GM21423 (cell line): ENCODE results near the gene INSYN1.
"Not testable (repeated sequence)": the region's sequence is repeated elsewhere in the genome, so short reads cannot be mapped to it uniquely, and the experiment has no call there.

Experiments used
- ATAC-seq: cut with Tn5 transposase; IDR thresholded peaks from one replicate; pipeline ENCODE4 v1.9.1; 2021; ENCODE audit warnings: mild to moderate bottlenecking, moderate library complexity; ENCODE audit not compliant: unreplicated experiment

INSYN1 gene

DNA sequence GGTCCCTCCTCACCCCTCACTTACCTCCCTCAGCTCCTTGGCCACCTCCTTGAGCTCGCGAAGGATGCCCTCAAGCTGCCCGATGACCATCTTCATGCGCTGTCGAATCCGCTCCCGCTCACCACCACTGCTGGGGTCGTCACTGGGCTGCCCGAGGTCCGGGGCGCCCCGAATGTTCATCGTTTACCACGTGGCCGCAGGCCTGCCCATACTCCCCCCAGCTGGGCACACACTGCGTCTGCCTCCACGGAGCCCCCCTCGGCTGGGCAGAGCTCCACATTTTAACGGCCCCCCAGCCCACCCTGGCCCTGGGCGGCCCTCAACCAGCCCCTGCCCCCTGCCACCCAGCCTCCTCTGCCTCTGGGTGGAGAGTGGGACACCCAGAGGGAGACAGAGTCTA, 2.2 kb downstream of the INSYN1 start:
- ATAC-seq = no peak

DNA sequence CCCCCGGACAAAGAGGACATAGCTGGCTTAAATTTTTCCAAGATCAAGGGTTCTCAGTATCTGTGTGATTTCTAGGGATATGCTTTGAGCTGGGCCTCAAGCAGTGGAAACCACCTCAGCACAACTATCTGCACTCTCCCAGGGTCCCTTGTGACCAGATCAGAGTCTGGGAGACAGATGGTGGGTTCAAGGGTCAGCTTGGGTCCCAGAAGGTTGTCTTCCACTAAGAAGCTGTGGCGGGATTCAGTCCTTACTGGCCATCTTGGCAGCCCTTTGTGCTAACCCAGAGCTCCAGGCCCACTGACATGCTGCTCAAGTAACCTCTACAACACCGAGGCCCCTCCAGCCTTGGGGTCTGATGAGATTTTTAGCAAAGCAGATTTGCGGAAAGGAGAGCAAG, 2.7 kb downstream of the INSYN1 start:
- no peak for ATAC-seq

DNA sequence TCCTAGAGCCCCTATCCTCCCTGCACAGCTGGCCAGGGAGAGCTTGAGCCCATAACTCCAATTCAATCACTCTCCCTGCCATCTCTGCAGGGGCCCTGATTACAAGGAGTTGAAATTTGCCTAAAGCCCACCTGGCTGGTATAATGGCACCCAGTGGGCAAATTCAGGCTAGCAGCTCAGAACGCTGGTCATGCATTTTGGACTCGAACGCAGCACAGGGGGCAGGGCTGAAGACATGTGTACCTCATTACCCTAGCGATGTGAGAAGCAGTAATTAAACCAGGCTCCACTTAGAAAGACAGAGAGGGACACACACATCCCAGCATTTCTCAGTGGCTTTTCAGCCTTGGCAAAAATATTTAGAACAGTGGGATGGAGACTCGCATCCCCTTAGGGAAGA, 3.2 kb downstream of the INSYN1 start:
- no peak for ATAC-seq

DNA sequence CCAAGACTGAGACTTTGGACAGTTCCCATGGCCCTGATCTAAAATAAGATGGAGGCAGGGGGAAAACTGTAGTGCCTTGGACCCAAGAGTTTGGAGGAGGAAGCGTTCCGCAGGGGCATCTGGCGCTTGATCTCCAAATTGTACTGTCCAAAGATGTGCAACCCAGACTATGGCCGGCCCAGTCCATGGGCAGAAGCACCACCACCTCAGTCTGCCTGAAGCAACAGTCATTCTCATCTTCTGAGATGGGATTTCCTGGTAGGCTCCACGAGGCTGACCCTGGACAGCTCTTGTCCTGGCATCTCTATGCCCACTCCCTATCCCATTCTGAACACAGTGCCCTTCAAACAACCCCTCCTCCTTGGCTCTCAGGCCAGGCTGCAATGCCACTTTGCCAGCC, 3.6 kb downstream of the INSYN1 start:
- no peak for ATAC-seq

DNA sequence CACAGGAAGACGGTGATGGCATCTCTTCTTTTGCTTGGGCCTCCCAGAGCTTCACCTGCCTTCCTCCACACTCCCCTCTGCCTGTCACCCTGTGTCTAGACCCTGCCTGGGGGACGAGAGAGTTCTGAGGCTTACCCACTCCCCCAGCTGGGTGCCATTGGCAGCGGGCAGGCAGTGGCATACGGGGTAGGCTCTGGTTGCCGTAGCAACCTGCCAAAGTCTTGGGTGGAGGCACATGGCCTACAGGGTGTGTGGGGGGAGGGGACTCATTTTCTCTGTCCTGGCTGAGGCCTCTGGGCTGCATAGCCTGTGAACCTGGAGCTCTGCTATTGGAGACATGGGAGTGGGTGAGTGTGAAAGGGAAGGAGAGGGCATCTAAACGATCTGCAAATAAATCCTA, 4.4 kb downstream of the INSYN1 start:
- no peak for ATAC-seq

DNA sequence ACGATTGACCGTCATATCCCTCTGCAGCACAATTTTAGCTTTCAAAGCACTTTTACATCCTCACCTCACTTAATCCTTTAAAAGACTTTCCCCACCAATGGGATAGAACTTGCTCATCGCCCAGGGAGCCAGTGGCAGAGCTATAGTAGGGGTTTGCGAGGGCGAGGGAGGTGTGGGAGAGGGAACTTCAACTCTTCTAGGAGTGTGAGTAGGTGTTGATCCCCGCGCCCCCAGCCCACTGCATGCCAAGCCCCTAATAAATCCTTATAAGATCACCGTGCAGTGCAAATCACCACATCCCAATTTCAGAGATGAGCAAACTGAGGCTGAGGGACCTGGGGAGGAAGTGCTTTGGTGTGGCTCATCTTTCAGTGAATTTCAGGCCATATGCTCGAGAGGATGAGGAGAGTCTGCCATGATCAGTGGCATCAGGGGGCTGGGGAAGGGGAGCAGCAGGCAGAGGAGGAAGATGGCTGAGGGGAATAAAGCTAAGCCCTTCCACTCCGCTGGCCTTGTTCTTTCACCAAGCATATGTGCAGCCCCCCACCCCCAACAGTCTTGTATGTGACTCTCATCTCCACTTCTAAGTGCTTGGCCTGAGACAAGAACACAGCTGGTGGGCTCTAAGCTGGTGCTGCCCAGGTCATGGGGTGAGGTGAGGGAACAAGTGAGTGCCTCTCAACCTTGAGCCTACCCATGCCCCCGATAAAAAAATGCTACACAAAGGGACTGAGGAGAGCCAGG, 5.1 kb downstream of the INSYN1 start:
- ATAC-seq = no peak

DNA sequence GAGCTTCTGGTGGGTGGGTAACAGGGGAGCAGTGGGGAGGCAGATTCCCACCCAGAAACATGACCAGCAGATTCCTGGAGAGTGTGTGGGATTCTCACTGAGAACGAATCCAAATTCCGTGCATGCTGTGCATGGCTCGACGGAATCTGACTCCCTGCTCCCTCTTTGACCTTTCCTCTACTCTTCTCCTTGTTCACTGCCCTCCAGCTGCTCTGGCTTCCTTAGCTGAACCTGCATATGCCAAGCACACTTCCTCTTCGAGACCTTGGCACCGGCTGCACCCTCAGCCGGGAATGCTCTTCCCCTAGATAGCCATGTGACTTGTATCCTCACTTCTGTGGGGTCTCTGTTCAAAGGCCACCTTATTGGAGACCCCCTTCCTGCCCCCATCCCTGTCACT, 6.3 kb downstream of the INSYN1 start:
- no peak for ATAC-seq

DNA sequence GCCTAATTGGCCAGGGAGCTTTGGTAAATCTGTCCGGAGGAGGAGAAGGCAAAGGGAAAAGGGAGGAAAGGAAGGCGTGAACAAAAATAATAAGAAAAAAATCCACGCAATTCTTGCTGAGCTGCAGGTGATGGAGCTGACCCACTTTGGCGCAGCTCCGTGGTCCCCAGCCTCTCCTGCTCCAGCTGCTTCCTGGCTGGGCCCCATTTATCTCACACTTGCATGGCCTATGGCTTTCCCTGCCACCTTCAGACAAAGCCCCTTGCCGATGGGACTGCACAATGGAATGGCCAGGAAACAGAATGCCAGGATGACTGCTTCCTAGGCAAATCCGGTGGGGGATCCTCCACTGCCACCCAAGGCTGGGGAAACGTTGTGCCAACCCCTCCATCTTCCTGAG, 6.9 kb downstream of the INSYN1 start:
- no peak for ATAC-seq

DNA sequence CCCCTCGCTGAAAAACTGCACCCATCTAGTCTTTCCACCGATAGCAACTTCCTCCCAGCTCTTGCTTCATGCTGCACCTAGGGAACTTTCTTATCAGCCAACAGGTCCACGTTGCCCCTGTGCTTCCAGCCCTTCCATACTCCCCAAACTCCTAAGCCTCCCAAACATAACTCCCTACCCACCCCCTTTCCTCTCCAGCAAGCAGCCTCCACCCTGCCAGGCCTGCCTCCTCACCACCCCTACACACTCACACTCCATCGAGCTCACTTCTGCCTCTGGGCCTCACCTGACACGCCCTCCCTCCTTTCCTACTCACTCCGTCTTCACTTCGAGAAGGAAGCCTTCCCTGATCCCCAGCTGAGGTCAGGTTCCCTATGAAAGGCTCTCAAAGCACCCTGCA, 8.1 kb downstream of the INSYN1 start:
- ATAC-seq = no peak

DNA sequence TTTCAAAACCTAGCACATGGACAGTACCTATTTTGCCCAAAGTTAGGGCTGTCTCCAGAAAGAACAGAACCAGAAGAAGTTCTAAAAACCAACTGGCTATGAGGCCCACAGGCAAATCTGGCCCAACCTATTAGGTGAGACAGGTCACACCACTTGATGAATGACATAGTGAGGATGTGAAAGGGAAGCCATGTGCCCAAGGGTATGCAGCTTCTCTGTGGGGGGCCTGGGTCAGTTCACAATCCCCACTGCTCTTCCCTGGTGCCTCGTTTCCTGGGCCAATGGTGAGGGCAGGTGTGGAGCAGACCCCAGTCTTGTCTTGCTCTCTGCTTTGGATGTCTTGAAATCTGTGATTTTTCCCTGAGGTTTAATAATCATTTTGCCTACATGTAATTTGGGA, 8.9 kb downstream of the INSYN1 start:
- no peak for ATAC-seq

DNA sequence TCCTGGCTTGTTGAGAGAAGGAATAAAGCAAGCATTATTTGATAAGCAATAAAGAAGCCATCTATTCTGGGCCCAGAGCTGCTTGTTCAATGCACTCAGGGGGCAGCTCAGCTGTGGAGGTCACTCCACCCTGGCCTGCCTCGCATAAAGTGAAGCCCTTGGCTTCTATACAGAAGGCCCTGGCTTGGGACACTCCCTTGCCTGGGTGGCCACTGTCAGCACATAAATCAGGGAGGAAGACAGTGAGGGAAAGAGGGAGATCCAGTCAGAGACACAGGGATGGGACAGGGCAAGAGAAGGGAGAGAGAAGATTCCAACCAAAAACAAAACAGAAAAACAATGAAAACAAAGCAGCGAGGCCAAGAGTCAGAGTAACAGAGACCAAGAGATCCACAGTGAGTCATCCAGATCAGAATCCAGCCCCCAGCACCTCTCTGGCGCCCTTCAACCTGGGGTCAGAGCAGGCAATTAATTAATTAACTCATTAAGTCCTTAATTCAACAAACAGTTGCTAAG, 11.8 kb downstream of the INSYN1 start:
- ATAC-seq = no peak

DNA sequence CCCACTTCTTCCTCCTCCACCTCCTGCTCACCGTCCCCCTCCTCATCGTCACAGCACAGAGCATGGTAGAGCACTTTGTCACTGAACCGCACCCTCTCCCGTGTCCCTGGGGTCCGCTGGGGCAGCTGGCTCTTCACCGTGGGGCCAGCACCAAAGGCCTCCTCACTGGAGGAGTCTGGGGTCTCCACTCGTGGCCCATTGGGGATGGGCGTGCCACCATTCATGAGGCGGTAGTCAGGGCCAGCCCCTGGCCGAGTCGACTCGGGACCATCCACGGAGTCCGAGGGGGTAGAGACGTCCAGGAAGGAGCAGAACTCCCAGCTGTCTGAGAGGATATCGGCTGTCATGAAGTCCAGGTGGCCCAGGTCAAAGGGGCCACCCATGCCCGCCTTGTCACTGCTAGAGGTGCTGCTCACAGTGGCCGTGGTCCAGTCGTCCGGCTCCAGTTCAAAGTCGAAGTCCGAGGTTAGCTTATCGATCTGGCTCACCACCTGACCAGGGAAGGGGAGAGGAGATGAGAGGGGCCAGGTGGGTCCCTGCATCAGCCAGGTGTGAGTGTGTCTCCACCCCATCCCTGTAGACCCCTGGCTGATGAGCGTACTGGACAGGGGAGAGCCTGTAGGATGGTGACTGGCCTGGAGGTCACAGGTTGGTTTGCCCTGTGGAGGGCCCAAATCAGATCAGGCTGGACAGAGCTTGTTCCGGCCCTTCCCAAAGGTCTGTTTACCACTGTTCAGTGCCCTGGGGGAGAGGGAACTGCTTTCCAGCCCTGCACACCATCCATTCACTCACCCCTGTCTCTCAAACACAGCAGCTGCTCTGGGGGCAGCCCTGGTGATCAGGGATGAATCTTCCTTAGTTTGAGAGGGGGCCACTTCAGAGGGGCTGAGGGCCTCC, 12.8 kb downstream of the INSYN1 start:
- no peak for ATAC-seq

DNA sequence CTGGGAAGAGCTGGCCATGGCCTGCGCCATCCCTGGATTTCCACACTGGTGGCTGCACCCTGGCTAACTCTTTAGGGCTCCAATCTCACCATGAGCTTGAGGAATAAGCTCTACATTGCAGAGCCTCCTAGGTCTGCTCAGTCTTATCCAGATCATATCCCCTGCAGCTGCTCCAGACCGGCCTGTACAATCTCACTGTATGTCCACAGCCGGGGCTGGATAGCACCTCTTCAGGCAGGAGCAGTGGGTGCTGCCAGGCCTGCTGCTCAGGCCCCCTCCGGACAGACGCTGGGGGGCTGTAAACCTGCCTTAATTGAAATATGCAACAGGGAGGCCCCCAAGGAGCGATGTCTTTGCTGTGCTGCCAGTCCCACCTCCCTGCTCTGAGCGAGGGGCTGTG, 15.6 kb downstream of the INSYN1 start:
- no peak for ATAC-seq

DNA sequence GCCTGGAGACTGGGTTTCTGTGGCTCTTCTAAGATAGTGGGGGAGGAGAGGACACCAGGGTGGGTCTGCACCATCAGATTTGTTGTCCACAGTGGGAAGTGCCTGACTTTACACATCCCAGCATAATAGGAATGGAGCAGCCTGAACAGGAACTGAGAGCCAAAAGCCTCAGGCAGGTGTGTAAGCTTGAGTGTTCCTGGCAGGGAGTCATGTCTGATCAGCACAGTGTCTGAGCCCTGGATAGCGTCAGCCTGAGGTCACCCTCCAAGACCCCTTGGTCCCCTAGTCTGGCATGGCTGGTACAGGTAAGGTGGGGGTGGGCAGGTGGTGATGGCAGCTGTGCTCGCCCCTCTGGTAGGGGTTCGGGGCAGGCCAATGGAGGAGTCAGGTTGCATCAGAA, 20.2 kb downstream of the INSYN1 start:
- no peak for ATAC-seq

DNA sequence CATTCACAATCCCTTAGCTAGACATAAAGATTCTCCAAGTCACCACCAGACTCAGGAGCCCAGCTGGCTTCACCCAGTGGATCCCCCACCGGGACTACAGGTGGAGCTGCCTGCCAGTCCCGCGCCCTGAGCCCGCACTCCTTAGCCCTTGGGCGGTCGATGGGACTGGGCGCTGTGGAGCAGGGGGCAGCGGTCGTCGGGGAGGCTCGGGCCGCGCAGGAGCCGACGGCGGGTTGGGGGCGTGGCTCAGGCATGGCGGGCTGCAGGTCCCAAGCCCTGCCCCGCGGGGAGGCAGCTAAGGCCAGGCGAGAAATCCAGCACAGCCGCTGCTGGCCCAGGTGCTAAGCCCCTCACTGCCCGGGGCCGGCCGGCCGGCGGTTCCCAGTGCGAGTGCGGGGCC, 21.1 kb downstream of the INSYN1 start:
- not testable (repeated sequence) for ATAC-seq

DNA sequence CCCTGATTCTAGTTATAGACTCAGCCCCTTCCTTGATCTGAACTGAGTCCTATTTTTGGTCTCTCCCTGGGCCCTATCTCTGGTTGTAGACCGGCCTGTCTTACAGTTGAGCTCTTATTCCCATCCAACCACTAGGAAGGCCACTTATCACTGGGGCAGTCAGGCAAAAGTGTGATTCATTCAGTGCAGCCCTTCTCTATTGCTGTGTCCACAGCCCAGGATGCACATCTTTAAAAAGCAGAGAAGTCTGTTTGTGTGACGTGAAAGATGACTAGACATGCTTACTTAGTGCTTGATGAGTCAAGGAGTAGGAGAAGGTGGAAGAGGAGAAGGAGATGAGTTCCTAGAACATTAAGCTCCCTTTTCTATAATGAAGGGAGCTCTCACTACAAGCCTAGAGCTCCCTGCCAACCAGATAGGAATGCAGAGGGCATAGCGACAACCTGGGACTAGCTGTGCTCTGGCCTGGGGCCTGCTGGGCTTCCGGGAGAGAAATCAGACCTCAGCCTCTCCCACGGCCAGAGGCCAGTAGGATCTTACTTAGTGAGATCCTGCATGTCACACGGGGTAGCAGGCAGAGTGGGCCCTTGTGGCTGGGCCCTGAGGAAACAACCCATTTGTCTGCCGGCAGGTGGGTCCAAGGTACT, 25.7 kb downstream of the INSYN1 start:
- ATAC-seq = no peak

DNA sequence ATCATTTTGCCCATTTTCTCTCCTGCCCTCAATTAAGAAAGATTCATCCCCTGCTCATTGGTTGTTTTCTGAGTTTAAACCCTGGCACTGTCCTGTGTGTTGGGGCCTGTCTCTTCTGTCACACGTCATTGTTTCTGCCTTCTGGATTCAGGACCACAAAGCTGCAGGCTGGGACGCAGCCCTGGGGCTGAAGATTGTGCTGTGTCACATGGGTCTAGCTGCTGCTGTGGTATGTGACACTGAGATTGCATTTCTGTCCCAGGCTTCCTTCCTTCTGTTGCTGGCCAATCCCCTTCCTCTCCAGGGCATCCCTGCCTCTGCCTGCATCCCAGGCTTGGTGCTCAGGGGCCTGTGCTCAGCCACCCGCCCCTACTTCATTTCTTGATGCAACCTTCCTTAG, 28.9 kb downstream of the INSYN1 start:
- ATAC-seq = no peak

DNA sequence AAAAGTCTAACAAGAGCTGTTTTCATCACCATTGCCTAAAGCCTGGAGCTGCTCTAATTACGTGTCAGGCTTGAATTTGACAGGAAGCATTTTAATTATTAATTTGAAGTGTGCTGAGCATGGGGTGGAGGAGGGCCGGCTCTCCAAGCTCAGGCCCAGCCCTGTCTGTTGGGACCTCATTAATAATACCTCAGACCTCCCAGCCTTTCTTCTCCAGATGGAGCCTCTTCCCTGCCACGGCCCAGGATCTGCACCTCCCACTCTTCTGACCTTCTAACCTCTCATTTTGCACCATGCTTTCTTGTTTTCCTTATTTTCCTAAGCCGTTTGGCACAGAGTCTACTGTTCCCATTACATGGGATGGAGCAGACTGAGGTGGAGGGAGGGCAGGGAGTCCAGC, 30.0 kb downstream of the INSYN1 start:
- ATAC-seq = no peak

DNA sequence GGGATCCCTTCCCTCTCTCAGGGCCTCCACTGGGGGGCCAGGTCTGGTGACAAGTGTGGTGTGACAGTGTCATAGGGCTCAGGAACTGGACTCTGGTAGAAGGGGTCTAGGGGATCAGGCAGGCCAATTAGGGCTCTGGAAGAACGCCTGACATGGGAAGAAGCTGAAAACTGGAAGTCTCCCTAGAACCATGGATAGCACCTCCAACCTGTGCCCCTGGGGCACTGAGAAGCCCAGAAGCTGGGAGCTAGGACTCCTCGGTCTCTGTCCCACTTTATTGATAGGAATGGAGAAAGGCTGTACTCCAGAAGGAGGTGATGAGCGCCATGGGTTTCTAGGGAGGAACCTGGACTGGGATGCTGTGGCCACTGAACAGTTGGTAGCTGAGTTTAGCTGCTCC, 30.7 kb downstream of the INSYN1 start:
- ATAC-seq = no peak

DNA sequence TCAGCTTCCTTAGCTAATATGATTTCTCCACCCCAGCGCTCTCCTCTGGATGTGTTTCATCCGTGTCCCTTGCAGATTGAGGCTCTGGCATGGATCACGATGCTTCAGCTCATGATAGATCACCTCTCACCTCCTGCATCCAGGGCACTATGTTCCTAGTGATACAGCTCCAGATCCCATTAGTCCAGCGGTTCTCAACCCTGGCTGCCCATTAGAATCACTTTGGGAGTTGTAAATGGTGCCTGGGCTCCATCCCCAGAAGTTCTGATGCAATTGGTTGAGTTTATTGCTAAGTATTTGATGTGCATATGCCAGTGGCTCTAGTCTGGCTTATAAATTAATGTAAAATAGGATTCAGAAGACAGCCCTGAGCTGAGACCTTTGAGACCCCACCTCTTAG, 34.5 kb downstream of the INSYN1 start:
- no peak for ATAC-seq

DNA sequence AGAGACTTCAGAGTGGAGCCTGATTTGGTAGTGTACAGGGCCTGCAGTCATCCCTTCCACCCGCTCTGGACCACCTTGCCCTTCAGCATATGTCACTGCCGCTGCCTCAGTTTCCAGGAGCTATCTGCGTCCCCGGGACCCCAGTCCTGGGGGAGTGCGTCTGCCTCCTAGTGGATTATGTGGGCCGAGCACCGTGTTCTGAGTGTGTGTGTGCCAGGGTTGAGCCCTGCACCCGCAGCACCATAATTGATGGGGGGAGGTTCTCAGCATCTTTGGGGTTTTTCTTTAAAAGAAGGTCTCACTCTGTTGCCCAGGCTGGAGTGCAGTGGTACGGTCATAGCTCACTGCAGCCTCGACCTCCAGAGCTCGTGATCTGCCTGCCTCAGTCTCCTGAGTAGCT, 35.3 kb downstream of the INSYN1 start:
- no peak for ATAC-seq

DNA sequence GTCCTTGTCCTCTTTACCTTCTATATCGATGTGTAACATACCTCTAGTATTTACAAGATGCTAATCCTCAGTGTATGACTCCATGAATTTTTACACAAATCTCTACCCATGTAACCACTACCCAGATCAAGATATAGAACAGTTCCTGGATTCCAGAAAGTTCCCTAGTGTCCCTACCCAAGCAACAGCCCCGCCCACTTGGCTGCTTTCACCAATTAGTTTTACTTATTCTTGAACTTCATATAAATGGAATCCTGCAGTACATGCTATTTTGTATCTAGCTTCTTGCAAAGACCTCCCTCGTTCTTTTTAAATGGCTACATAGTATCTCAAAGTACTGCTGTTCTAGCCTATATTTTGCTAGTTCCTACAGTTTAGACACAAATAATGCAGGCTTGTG, 35.9 kb downstream of the INSYN1 start:
- ATAC-seq = no peak
